ENCODE results near the gene TNFRSF4.
"Not testable (repeated sequence)": the region's sequence is repeated elsewhere in the genome, so short reads cannot be mapped to it uniquely, and the experiment has no call there.

The TNFRSF4 gene

DNA sequence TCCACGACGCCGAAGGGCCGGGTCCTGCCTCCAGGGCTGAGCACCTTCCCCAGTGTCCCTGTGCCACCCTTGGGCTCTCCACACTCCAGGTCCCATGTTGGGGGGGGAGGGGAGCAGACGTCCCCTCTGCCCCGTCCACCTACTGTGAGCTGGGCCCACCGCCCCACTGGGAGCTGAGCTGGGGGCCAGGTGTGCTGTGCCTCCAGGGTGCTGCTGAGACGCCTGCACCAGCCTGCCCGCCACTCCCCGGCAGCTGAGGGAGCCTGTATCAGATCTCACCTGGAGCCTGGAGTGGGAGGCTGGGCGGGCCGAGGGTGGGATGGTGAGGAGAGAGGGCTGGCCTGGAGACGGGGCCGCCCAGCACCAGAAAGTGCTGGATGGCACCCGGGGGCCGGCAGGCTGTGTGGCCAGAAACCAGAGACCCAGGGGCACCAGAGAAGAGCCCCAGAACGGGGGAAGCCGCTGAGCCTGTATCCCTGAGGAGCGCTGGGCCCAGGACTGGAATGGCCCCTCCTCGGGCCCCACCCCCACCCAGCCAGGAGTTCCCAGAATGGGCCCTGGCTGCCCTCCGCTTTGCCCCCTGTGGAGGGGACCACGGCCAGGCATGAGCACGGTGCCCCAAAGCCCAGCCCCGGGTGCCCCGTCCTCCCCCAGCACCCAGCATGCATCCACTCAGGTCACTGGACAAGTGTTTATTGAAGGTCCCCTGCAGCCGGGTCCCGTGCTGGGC, 11.0 kb downstream of the TNFRSF4 start:
- no peak for DNase-seq (ENCODE audit: low read depth)

DNA sequence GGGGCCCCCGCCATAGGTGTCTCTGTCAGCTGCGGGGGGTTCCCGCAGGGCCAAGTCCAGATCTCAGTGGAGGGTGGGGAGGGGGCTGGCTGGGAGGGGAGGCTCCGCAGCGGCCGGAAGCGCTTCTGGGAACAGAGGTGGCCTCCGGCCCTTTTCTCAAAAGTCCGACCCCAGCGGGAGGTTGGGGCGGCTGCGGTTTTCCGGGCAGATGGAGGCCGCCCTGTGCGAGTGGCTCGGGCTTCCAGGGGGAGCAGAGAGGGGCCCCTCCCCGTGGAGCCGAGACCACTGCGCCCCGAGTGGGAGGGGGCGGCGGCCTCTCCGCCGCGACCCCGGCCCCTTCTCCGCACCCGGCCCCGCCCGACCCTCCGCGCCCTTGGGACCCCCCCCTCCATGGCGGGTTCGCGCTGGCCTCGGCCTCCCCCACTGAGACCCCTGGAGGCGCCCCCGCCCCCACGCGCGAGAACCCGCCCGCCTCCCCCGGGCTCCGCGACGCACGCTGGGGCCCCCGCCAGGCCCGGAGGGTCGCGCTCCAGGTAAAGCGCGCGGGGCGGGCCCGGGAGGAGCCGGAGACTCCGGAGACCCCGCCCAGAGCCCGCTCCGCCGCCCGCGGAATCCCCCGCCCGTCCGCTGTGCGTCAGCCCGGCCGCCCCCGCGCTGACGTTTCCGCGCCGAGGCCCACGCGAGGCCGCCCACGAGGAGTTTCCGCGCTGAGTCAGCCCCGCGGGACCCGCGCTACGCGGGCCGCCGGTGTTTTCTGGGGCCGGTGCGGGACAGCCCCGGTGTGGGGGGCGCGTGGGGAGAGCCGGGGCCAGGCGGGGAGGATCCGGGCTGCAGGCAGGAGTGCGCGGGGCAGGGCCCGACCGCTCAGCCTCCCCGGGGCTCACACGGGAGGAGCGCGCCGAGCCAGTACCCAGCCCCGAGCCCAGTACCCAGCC, 12.8 kb downstream of the TNFRSF4 start:
- peak; percentile 84 for DNase-seq (ENCODE audit: low read depth)

DNA sequence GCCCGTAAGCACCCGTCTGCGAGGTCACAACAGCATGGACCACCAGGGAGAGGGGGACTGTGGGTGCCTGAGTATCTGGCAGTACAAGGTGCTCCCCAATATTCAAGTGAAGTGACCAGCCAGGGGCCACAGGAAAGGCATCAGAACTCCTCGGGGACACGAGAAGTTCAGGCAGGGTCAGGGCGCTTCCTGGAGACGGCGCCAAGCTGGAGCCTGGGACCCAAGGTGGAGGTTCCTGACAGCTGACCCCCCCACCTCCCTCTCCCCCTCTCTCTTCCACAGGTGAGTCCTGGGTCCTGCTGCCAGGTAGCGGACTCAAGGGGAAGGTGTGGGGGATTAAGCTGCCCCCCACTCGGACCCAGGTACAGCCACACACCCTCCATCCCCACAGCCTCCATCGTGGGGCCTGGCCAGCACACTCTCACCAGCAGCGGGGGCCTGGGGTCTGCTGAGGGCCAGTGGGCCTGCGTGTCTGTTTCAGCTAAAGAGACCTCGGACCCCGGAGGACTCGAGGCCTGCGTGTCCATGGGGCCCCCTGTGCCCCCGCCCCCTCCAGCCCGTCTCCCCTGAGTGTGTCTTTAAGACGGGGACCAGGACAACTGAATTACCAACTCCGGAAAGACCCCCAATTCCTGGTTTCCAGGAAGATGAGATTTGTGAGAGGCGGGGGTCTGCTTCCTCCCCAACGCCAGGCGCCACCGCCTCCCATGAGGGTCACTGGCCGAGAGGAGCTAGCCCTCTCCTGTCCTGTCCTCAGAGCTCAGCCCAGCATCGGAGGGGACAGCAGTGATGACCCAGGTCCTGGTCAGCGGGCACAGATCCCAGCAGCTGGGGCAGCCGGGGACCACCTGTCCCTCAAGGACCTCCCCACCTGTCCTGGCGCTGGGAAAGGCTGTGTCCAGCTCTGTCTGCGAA, 13.7 kb downstream of the TNFRSF4 start:
- DNase-seq (ENCODE audit: low read depth), result no peak

DNA sequence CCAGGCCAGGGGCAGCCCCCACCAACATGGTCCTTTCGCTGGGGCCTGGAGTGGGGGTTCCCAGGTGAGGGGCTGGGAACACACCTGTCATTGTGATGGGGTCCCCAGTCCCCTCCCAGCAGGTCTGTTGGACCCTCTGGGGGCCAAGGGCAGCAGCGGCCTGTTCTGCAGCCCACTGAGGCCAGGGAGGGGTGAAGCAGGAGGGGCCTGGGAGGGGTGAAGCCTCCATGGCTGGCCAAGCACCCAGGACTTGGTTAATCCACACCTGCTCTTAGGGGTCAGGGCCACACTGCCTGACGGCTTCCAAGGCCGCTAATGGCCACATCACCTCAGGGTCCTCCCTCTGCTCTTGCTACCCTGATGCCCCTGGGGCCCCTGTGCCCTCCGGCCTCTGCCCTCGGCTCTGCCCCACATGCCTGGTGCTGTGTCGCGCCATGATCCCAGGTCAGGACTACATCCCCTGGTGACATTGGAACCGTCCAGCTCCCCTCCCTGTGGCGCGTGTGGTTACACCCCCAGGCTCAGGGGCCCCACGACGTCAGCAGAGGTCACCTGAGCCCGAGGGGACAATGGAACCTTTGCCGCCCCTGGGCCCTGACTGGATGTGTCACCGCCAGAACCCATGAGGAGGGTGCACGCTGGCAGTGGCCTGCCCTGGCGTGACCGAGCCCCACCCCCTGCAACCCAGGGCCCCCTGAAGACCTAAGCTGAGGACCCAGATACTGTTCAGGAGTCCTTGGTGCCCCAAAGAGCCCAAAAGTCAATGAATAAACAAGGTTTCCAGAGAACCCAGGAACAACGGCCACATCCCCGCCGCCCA, 14.6 kb downstream of the TNFRSF4 start:
- no peak for DNase-seq (ENCODE audit: low read depth)

DNA sequence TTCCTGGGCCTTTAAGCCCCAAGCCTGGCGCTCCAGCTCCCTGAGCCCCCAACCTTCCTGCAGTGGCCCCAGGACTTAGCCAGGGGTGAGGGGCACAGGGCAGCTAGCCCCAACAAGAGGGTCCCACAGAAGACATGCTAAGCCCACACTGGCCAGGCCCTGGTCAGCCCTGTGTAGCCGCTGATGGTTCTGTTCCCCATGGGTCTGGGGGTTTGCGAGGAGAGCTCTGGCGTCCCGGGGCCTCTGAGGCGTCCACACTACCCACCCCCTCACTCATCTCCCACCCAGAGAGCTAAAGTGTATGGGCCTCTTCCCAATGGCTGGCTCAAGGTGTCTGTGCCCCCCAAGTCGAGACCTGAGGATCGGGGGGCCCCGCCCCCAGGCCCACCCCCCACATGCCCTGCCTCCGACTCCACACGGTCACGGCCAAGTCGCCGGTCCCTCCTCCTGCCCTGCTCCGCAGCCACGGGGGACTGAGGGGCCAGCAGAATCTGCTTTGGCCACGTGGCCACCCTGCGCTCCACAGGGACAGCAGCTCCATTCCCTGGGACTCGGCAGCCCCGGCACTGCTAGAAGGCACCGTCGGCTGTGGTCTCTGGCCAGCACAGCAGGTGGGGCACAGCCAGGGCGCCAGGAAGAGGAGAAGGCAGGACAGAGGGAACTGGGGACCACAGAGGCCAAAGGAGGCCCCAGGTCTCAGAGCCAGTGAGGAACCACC, 15.4 kb downstream of the TNFRSF4 start:
- no peak for DNase-seq (ENCODE audit: low read depth)

DNA sequence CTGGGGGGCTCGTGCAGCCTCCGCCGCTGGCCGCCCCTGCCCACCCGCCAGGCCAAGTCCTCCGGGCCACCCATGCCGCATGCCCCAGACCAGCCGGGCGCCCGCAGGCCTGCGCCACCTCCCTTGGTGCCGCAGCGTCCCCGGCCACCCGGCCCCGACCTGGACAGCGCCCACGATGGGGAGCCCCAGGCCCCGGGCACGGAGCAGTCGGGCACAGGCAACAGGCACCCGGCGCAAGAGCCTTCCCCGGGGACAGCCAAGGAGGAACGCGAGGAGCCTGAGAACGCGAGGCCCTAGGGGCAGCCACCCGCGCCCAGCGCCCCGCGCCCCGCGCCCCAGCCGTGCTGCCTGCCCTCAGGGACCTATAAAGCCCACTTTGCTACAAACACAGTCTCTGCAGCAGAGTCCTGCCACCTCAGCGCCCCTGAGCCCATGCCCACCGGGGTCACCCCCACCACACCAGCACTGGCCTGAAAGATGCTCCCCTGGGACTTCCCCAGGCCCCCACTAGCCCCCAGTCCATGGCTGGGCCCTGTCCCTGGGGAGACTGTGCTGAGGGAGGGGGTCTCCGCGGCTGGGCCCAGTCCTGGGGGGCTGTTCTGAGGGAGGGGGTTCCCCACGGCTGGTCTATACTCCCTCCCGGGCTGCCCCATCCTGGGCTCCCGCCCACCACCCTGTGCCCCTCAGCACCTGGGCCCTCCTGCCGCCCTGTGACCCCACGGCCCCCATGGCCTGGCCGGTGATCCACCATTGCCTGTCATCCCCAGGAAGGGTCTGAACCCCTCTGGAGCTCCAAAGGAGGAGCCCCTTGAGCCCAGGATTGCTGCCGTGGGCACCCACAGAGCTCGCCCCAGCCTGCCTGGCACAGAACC, 16.2 kb downstream of the TNFRSF4 start:
- DNase-seq (ENCODE audit: low read depth), result no peak

DNA sequence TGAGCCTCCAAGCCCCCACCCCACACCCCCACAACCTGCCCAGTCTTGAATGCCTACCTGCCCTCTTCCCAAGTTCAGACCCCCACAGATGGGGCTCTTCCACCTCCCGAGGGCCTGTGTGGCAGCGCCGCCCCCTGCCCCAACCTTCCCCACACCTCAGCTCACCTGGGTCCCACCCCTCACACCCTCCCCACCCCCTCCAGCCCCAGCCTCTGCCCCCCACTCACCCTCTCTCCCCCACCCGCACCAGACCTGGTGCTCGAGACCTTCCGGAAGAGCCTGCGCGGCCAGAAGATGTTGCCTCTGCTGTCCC, 16.8 kb downstream of the TNFRSF4 start:
- DNase-seq (ENCODE audit: low read depth), result no peak

DNA sequence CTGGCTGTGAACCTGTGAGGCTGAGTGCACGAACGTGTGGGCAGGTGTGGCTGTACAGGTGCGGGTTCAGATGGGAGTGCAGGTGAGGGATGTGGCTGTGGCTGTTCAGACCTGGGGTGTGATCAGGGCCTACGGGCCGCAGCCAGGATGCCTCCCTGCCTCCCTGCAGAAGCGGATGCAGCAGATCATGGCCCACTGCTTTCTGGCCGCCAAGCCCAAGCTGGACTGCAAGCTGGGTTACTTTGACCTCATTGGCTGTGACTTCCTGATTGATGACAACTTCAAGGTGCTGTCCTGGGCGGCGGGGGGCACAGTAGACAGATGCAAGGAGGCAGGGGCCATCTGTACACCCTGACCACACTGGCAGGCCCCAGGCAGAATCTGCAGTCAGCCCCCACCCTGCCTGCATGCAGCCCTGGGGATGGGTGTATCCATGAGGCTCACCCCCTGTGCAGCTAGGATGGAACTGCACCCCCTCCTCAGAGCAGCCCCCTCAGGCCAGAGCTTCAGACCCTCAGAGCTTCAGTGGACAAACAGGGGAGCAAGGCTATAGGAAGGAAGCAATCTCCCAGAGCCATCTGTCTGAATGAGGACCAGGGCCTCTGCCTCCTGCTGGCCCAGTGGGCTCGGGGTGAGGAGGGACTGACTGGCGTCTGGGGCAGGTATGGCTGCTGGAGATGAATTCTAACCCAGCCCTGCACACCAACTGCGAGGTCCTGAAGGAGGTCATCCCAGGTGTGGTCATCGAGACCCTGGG, 17.3 kb downstream of the TNFRSF4 start:
- no peak for DNase-seq (ENCODE audit: low read depth)

DNA sequence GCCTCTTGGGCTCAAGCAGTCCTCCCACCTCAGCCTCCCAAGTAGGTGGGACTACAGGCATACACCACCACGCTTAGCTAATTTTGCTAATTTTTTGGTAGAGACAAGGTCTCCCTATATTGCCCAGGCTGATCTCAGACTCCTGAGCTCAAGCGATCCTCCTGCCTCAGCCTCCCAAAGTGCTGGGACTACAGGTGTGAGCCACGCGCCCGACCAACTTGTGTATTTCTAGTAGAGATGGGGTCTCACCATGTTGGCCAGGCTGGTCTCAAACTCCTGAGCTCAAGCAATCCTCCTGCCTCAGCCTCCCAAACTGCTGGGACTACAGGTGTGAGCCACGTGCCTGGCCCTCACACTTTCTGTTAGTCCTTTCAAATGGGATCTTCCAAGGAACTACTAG, 18.2 kb downstream of the TNFRSF4 start:
- not testable (repeated sequence) for DNase-seq (ENCODE audit: low read depth)

DNA sequence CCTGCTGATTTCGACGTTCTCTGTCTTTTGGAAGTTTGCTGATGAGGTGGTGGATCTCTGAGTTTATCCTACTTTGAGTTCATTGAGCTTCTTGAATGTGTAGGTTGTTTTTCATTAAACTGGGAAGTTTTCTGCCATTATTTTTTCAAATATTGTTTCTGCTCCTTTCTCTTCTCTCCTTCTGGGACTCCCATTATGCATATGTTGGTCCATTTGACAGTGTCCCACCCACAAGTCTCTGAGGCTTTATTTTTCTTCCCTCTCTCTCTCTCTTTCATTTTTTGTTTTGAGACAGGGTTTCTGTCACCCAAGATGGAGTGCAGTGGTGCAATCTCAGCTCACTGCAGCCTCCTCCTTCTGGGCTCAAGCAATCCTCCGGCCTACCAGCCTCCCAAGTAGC, 19.2 kb downstream of the TNFRSF4 start:
- DNase-seq (ENCODE audit: low read depth), result no peak

DNA sequence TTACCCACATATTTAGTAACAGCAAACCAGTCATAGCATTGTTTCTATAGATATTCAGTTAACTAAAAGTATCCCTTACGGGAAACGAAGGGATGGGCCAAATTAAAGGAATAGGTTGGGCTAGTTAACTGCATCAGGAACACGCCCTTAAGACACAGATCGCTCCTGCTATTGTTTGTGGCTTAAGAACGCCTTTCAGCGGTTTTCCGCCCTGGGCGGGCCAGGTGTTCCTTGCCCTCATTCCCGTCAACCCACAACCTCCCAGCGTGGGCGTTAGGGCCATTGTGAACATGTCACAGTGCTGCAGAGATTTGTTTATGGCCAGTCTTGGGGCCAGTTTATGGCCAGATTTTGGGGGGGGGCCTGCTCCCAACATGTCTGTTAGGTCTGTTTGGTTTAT, 22.2 kb downstream of the TNFRSF4 start:
- no peak for DNase-seq (ENCODE audit: low read depth)

DNA sequence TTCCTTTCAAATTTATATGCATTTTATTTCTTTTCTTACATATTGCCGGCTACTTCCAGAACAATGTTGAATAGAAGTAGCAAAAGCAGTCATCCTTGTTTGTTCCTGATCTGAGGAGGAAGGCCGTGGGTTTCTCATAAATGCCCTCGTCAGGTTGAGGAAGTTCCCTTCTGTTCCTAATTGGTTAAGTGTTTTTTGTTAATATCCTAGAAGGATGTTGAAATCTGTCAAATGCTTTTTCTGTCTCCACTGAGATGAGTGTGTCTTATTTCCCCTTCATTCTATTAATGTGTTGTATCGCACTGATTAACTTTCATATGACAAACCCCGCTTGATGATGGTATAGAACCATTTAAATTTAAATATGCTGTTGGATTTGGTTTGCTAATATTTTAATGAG, 24.8 kb downstream of the TNFRSF4 start:
- no peak for DNase-seq (ENCODE audit: low read depth)

DNA sequence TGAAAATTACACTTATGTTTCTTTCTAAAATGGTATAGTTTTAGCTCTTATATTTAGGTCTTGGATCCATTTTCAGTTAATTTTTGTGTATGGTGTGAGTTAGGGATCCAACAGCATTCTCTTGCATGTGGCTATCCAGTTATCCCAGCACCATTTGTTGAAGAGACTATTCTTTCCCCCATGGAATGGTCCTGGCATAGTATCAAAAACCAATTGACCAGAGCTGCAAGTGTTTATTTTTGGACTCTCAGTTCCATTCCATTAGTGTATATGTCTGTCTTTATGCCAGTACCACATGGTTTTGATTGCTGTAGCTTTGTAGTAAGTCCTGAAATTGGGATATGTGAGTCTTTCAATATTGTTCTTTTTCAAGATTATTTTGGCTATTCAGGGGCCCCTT, 26.0 kb downstream of the TNFRSF4 start:
- DNase-seq (ENCODE audit: low read depth), result no peak

DNA sequence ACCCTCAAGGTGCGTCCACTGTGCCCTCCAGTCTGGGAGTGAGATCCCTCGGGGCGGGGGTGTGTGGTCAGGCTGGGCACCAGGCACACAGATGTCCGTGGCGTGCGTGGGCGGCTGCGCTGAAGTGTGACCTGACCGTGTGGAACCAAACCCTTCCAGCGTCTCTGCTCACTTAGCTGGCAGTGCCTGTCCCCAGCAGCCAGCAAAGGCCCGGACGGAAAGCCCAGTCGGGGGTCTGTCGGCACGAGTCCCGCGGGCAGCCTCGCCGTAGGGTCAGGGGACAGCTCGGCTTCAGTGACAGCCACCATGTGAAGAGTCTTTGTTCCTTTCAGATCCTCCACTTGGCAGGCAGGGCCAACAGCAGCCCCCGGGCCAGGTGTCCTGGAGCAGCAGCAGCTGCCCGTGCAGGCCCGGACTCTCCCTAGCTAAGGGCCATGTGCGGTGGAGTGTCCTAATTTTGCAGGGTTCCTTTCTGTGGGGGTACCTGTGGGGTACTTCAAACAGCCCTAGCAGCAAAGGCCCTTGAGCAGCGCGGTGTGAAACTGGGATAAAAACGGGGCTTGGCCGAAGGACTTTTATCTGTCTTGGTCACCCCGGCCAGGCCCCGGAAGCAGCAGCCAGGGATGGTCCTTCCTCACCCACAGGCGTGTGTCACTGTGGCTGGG, 28.7 kb downstream of the TNFRSF4 start:
- DNase-seq (ENCODE audit: low read depth), result no peak

DNA sequence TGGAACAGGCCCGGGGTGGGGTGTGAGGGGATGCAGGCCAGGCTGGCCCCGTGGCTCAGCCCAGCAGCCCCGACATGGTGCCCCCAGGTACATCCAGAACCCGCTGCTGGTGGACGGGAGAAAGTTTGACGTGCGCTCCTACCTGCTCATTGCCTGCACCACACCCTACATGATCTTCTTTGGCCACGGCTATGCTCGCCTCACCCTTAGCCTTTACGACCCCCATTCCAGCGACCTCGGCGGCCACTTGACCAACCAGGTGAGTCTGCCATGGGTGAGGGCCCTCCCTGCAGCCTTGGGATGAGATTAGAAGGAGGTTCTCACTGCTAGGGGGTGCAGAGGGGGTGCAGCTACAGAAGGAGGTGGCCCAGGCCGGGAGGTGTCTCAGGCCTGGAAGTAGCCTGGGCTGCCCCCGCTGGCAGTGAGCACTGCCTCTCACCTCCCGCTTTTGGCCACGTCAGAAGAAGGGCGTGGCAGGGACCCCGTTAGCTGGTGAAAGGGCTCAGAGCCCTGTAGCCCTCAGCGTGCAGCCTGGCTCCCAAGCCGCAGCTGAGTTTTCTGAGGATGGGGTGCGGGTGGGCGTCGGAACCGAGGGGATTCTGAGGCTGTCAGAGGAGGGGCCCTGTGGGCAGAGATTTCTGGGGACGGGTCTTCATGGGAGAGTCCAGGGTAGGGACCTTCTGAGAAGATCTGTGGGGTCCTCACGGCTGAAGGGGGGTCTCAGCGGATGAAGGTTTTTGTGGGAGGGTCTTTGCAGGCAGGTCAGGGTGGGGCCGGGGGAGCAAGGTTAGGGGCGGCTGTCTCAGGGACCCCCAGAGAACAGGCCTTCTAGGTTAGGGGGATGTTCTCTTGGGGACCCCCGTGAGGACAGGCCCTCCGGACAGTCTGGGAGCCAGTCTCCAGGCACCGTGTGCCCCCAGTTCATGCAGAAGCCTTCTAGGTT, 29.8 kb downstream of the TNFRSF4 start:
- no peak for DNase-seq (ENCODE audit: low read depth)

DNA sequence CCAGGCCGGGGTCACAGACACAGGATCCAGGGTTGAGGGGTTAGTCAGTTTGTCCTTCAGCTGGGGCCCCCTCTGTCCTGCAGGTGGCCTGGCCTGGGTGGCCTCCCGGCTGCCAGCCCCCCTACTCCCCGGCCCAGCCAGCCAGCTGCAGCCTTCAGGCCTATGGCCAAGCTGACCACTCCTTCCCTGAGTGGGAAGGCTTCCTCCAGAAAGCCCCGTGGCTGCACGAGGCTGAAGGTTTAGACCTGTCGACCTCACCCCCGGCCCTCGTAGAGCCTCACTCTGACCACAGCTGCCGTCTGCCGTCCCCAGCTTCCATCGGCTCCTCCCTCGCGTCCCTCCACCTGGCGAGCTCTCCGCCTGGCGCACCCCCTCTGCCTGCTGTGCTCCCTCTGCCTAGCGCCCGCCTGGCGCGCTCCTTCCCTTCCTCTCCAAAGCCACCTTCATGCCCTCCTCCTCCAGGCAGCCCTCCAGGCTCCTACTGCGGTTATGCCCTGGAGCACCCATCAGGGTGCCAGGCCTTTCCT, 30.7 kb downstream of the TNFRSF4 start:
- no peak for DNase-seq (ENCODE audit: low read depth)
